K562 (cell line): ENCODE data around the gene CNNM3. TPM values are rescaled to one million over a fixed set of nuclear protein-coding genes. Genes with fewer than 3 reads are reported as not detected.

Source experiments
- AFF4 ChIP-seq: sonication (generic); formaldehyde crosslinking; IDR thresholded peaks from 2 replicates; pipeline ENCODE4 v1.8.0; 2023; ENCODE audit warnings: mild to moderate bottlenecking, missing genetic modification reagents
- CHD7 ChIP-seq: fragments of 200-600 bp; sonication (generic); IDR thresholded peaks from one replicate; pipeline ENCODE4 v1.6.1; 2012; ENCODE audit warnings: mild to moderate bottlenecking, low read depth, low read length, inconsistent platforms
- JUN ChIP-seq, 2 experiments: sonication (generic) in 1 of 2; formaldehyde crosslinking in 1 of 2; IDR thresholded peaks; 2 replicates each; pipeline versions ENCODE4 v1.6.1 to v1.8.0; 2012 to 2022; ENCODE audit warnings: borderline replicate concordance in 2 of 2, mild to moderate bottlenecking in 2 of 2, improper control_type of control experiment in 1 of 2, low read depth in 1 of 2, low read length in 1 of 2, missing genetic modification reagents in 1 of 2
- SRSF3 ChIP-seq: fragments of 200-400 bp; formaldehyde crosslinking; IDR thresholded peaks from 2 replicates; pipeline ENCODE4 v1.6.1; 2016; ENCODE audit warnings: mild to moderate bottlenecking, low read length, moderate library complexity; ENCODE audit not compliant: insufficient read depth
- YY1 ChIP-seq, 3 experiments: IDR thresholded peaks; 2 replicates each; pipeline ENCODE4 v1.6.1; 2011; ENCODE audit warnings: low read length in 2 of 3, mild to moderate bottlenecking in 2 of 3, moderate library complexity in 2 of 3, borderline replicate concordance in 1 of 3, control low read depth in 1 of 3, low read depth in 1 of 3; ENCODE audit not compliant: insufficient read depth in 3 of 3, insufficient replicate concordance in 2 of 3, control insufficient read depth in 1 of 3, insufficient read length in 1 of 3; ENCODE audit errors: extremely low read depth in 1 of 3
- ZBTB49 ChIP-seq: sonication (generic); formaldehyde crosslinking; IDR thresholded peaks from 2 replicates; pipeline ENCODE4 v1.8.0; 2022; ENCODE audit warnings: missing genetic modification reagents, mild to moderate bottlenecking, borderline replicate concordance
- polyA plus RNA-seq, 8 experiments: library from polyadenylated mRNA; depleted of rRNA in 4 of 8; stranded (reverse) in 5 of 8; unstranded in 3 of 8; fragments of >200 nt; fragmentation: Nextera tagmentation in 2 of 8; fragmentation: Illumina TruSeq in 1 of 8; extraction: Ambion mirVana in 2 of 8; extraction: Trizol in 1 of 8; gene quantifications; 2 replicates each; pipeline versions ENCODE4 v1.2.1 to v1.2.3, GENCODE V29; 2011 to 2014; ENCODE audit warnings: inconsistent platforms in 1 of 8, missing spikeins in 1 of 8
- total RNA-seq, 7 experiments: library from RNA; depleted of rRNA in 6 of 7; stranded (reverse); fragments of >200 nt in 6 of 7; fragmentation: Illumina TruSeq in 2 of 7; extraction: Trizol in 2 of 7; gene quantifications; 2 replicates each; pipeline versions ENCODE4 v1.2.1 to v1.2.3, GENCODE V29; 2011 to 2021; ENCODE audit warnings: low replicate concordance in 1 of 7

The CNNM3 gene
- total and polyA plus RNA-seq, 9 of the 15 experiments (the other 6 are each of a cell fraction or from before 2014, with no cell fraction given) = 1.4 to 16.9 (median 6.5) TPM

- no peak for TF ChIP-seq CHD7
- TF ChIP-seq YY1 (IDR thresholded peaks at IDR 0.05; ENCODE audit: borderline replicate concordance in 1 of 3, control insufficient read depth in 1 of 3, extremely low read depth in 1 of 3, insufficient read depth in 3 of 3, insufficient read length in 1 of 3, insufficient replicate concordance in 2 of 3, low read depth in 1 of 3, low read length in 2 of 3) = no peak
- no peak for TF ChIP-seq ZBTB49 (CRISPR knock-in tag)
- no peak for TF ChIP-seq SRSF3
- TF ChIP-seq JUN (IDR thresholded peaks at IDR 0.05; ENCODE audit: borderline replicate concordance, low read depth, low read length) = no peak
- no peak for TF ChIP-seq JUN (CRISPR knock-in tag; IDR thresholded peaks at IDR 0.05; ENCODE audit: borderline replicate concordance)
- no peak for TF ChIP-seq AFF4 (CRISPR knock-in tag)
Observed at GRCh38 chr2:96809951-96810782, 5.9 kb upstream of the CNNM3 start (continued).
